Endodermal cell (in vitro differentiated cells): Measurements from ENCODE around the gene MMRN2. TPM values are rescaled to one million over a fixed set of nuclear protein-coding genes. Genes with fewer than 3 reads are reported as not detected.
"Not testable (repeated sequence)": the region's sequence is repeated elsewhere in the genome, so short reads cannot be mapped to it uniquely, and the experiment has no call there.

Experiments
- DNase-seq: peaks from one replicate; pipeline ENCODE4 v3.0.0-alpha.2; 2017
- H3K27ac ChIP-seq: 2 replicates; pipeline ENCODE4 v1.5.1; 2013; ENCODE audit warnings: mild to moderate bottlenecking, low read depth, low read length, moderate library complexity
- H3K27me3 ChIP-seq: 2 replicates; pipeline ENCODE4 v1.6.1; 2013; ENCODE audit warnings: mild to moderate bottlenecking, low read length, moderate library complexity; ENCODE audit not compliant: insufficient read depth, control insufficient read depth, poor library complexity, severe bottlenecking
- H3K36me3 ChIP-seq: 2 replicates; pipeline ENCODE4 v1.7.0; 2013; ENCODE audit warnings: mild to moderate bottlenecking, low read length, moderate library complexity; ENCODE audit not compliant: control insufficient read depth, insufficient read depth
- H3K4me1 ChIP-seq: one replicate; pipeline ENCODE4 v1.7.0; 2013; ENCODE audit warnings: low read length; ENCODE audit not compliant: control insufficient read depth, insufficient read depth
- H3K4me3 ChIP-seq: 2 replicates; pipeline ENCODE4 v1.5.1; 2013; ENCODE audit warnings: mild to moderate bottlenecking, low read length, moderate library complexity
- H3K9ac ChIP-seq: 2 replicates; pipeline ENCODE4 v1.6.1; 2013; ENCODE audit warnings: mild to moderate bottlenecking, low read length, moderate library complexity; ENCODE audit not compliant: poor library complexity, severe bottlenecking; ENCODE audit errors: extremely low read depth
- H3K9me3 ChIP-seq: 2 replicates; pipeline ENCODE4 v1.6.1; 2013; ENCODE audit warnings: mild to moderate bottlenecking, low read length, moderate library complexity; ENCODE audit not compliant: control insufficient read depth
- H3K27ac Mint-ChIP-seq: 2 replicates; pipeline ENCODE4 v1.8.0; 2020; ENCODE audit warnings: mixed read lengths
- H3K27me3 Mint-ChIP-seq: 2 replicates; pipeline ENCODE4 v1.8.0; 2021; ENCODE audit warnings: mild to moderate bottlenecking, mixed read lengths; ENCODE audit not compliant: insufficient read depth
- H3K36me3 Mint-ChIP-seq: 2 replicates; pipeline ENCODE4 v1.8.0; 2020; ENCODE audit warnings: low read depth, mixed read lengths
- H3K4me1 Mint-ChIP-seq: 2 replicates; pipeline ENCODE4 v1.8.0; 2020; ENCODE audit warnings: mixed read lengths
- H3K4me3 Mint-ChIP-seq: 2 replicates; pipeline ENCODE4 v1.8.0; 2020; ENCODE audit warnings: mild to moderate bottlenecking, moderate library complexity, mixed read lengths
- H3K9me3 Mint-ChIP-seq: 2 replicates; pipeline ENCODE4 v1.8.0; 2020; ENCODE audit warnings: mild to moderate bottlenecking, mixed read lengths
- WGBS, 2 experiments: methylation state at CpG; one replicate each; pipeline versions ENCODE4 v1.1.5 to v1.1.7; 2013; ENCODE audit warnings: missing lambda C conversion rate in 2 of 2, mixed read lengths in 1 of 2; ENCODE audit not compliant: insufficient coverage in 1 of 2, insufficient read length in 1 of 2; 5-methylcytosine and 5-hydroxymethylcytosine counted together
- total RNA-seq, 2 donors: library from RNA; stranded (reverse); fragmentation: NEBNext Ultra II Directional in 1 of 2; extraction: Animal tissue kit (Norgen Biotek cat#: 25700) in 1 of 2; gene quantifications; 2 replicates in 1 of 2; 3 replicates in 1 of 2; pipeline ENCODE4 v1.2.1, GENCODE V29; 2021
- TF ChIP-seq, protein P1 (sequence below): fragments of 200-600 bp; sonication (generic); conservative IDR thresholded peaks from 2 replicates; pipeline ENCODE4 v1.5.0; 2021; ENCODE audit warnings: antibody characterized with exemption, mild to moderate bottlenecking

MMRN2 gene
- total RNA-seq, 2 donors from 2014 or later = 1.00 to 1.3 TPM

DNA sequence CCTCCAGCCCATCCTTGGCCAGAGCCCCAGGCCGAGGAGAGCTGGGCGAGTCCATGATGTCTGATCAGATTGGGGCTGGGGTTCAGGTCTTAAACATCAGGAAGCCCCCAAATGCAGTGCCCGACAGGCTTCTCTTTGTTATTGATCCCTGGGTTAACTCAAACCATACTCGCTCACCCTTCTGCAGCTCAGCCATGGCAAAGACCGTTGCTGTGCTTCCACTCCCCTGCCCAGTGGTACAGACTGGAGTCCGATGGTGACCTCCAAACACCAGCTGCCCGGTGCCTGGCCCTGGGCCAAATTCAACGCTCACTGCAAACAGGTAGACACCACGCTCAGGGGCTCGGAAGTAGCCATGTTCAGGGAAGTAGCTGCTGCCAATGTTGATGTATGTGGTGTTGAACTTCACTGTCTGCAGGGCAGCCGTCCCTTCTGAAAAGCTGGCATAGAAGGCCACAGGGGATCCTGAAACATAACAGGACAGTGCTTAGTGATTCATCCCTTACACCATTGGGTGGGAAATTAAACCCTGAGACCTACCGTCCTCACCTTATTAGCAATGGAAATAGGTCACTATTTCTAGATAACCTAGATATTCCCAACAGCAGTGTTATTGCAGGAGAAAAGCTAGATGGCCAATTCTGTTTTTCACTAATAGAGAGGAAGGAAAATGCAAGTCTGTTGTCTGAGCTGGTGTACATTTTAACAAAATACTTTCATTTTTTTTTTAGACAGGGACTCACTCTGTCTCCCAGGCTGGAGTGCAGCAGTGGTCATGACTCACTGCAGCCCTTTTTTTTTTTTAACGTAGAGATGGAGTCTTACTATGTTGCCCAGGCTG, 20.5 kb downstream of the MMRN2 start:
- H3K9me3 ChIP-seq = no peaks in the 10 kb centered on the region
- H3K4me3 Mint-ChIP-seq = no peak overlapping the region
- H3K27ac ChIP-seq = no peak overlapping the region
- H3K4me3 ChIP-seq = no peak overlapping the region
- no peaks in the 10 kb centered on the region for H3K9me3 Mint-ChIP-seq
- H3K36me3 Mint-ChIP-seq = peaks cover 9% of the 10 kb centered on the region
- TF ChIP-seq, protein P1, sequence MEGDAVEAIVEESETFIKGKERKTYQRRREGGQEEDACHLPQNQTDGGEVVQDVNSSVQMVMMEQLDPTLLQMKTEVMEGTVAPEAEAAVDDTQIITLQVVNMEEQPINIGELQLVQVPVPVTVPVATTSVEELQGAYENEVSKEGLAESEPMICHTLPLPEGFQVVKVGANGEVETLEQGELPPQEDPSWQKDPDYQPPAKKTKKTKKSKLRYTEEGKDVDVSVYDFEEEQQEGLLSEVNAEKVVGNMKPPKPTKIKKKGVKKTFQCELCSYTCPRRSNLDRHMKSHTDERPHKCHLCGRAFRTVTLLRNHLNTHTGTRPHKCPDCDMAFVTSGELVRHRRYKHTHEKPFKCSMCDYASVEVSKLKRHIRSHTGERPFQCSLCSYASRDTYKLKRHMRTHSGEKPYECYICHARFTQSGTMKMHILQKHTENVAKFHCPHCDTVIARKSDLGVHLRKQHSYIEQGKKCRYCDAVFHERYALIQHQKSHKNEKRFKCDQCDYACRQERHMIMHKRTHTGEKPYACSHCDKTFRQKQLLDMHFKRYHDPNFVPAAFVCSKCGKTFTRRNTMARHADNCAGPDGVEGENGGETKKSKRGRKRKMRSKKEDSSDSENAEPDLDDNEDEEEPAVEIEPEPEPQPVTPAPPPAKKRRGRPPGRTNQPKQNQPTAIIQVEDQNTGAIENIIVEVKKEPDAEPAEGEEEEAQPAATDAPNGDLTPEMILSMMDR = no peak
- peaks cover 12% of the 10 kb centered on the region for H3K27me3 Mint-ChIP-seq
- no peaks in the 10 kb centered on the region for H3K27me3 ChIP-seq
- WGBS, 2 experiments = 89 to 96% methylated on average over 10 to 13 of the region's 13 CpGs
- no peaks in the 10 kb centered on the region for H3K4me1 Mint-ChIP-seq
- no peak overlapping the region for H3K9ac ChIP-seq
- DNase-seq = peak; percentile 59
- no peaks in the 10 kb centered on the region for H3K4me1 ChIP-seq
- H3K27ac Mint-ChIP-seq = no peak overlapping the region
- H3K36me3 ChIP-seq = peaks cover 2% of the 10 kb centered on the region

DNA sequence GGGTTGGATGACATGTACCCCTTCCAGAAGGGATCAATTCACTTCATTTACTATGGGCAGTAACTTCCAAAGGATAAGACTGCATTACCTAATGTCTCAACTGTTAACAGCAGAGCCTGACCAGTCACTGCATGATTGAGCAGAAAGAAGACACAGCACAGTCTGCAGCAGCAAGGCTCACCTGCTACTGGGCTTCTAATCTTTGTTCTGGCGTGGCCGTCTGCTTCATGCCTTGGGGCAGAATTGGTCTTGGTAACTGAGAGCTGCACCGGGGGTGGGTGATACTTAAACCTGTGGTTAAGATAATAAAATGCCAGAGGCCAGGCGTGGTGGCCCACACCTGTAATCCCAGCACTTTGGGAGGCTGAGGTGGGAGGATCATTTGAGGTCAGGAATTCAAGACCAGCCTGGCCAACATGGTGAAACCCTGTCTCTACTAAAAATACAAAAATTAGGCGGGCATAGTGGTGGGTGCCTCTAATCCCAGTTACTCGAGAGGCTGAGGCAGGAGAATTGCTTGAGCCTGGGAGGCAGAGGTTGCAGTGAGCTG, 23.2 kb downstream of the MMRN2 start:
- not testable (repeated sequence) for H3K4me3 Mint-ChIP-seq, H3K27me3 Mint-ChIP-seq, H3K27ac ChIP-seq, H3K4me1 Mint-ChIP-seq, H3K4me1 ChIP-seq, H3K4me3 ChIP-seq, H3K27ac Mint-ChIP-seq, H3K9me3 ChIP-seq, H3K9ac ChIP-seq, H3K27me3 ChIP-seq, H3K9me3 Mint-ChIP-seq
- peaks cover 26% of the 10 kb centered on the region for H3K36me3 Mint-ChIP-seq
- peaks cover 23% of the 10 kb centered on the region for H3K36me3 ChIP-seq
- WGBS, 2 experiments = 91 to 95% methylated on average over 6 of the region's 6 CpGs
- peak; percentile 49 for DNase-seq

DNA sequence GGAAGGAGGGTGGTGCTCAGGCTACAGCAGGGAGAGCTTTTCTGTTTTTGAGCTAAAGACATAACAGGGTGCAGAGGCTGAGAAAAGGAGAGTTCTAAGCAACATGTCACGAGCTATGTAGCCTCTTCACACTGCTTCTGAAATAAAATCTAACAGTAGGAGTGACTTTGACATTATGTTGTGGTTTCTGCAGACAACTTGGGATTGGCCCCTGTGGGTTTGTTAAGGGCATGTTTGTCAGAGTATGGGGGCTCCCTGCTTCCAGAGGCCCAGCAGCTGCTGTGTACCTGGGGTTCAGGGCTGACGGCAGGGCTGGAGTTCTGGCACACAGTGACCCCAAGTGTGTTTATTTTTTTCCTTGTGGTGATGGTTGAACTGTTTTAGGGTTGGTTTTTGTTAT, 24.7 kb downstream of the MMRN2 start:
- Mint-ChIP-seq H3K36me3 (peaks cover 37% of the 10 kb centered on the region), H3K27me3 (no peaks in the 10 kb centered on the region), H3K9me3 (no peaks in the 10 kb centered on the region), H3K27ac (peak overlapping the region; percentile 17), H3K4me1 (no peaks in the 10 kb centered on the region), H3K4me3 (no peak overlapping the region)
- Histone ChIP-seq H3K4me1 (no peaks in the 10 kb centered on the region), H3K36me3 (peaks cover 28% of the 10 kb centered on the region), H3K27ac (no peak overlapping the region), H3K9me3 (no peaks in the 10 kb centered on the region), H3K9ac (no peak overlapping the region), H3K27me3 (no peaks in the 10 kb centered on the region), H3K4me3 (no peak overlapping the region)
- 92% methylated on average over 2 of the region's 2 CpGs; no CpG with 5 or more reads in 1 of the 2 experiments for WGBS, 2 experiments
- TF ChIP-seq, protein P1 = no peak
- DNase-seq = no peak
